ENCODE measurements around the gene MSRB2. TPM values are rescaled to one million over a fixed set of nuclear protein-coding genes. Genes with fewer than 3 reads are reported as not detected.
"Not testable (repeated sequence)": the region's sequence is repeated elsewhere in the genome, so short reads cannot be mapped to it uniquely, and the experiment has no call there.

The MSRB2 gene
- total RNA-seq, 1 experiment from 2014 or later: 9.6 TPM

GRCh38 chr10:23070092-23070912 is 25.1 kb upstream of the MSRB2 start:
- DNase-seq (ENCODE audit: low spot score); H3K4me1 Mint-ChIP-seq; CTCF ChIA-PET; H3K4me3 Mint-ChIP-seq; H3K27ac Mint-ChIP-seq; H3K9me3 Mint-ChIP-seq; H3K27me3 Mint-ChIP-seq (ENCODE audit: low read depth); ATAC-seq; H3K36me3 Mint-ChIP-seq: not testable (repeated sequence)
- POLR2A ChIA-PET: interaction anchor here (0.5 kb wide), 1 partner anchor 137 kb away, joined by 5 read pairs; no protein-coding TSS in a partner anchor

GRCh38 chr10:23070913-23071218 is 24.5 kb upstream of the MSRB2 start:
- no peak for TF ChIP-seq SMAD4 (CRISPR knock-in tag; IDR thresholded peaks at IDR 0.05)
- no peak for TF ChIP-seq GRHL2 (CRISPR knock-in tag; IDR thresholded peaks at IDR 0.05; ENCODE audit: insufficient replicate concordance, severe bottlenecking)
- TF ChIP-seq NR3C1 (CRISPR knock-in tag; conservative IDR thresholded peaks at IDR 0.05; ENCODE audit: low read depth): no peak
- TF ChIP-seq RORB (CRISPR knock-in tag; IDR thresholded peaks at IDR 0.05): no peak
- TF ChIP-seq FOXK1 (CRISPR knock-in tag; IDR thresholded peaks at IDR 0.05): no peak
- TF ChIP-seq ATF6 (CRISPR knock-in tag; IDR thresholded peaks at IDR 0.05): no peak
- no peak for TF ChIP-seq CREB1 (CRISPR knock-in tag; IDR thresholded peaks at IDR 0.05)
- no peak for TF ChIP-seq ZBTB21 (CRISPR knock-in tag; IDR thresholded peaks at IDR 0.05; ENCODE audit: borderline replicate concordance)
- POLR2A ChIA-PET: interaction anchor here (0.5 kb wide), 1 partner anchor 136 kb away, joined by 5 read pairs; no protein-coding TSS in a partner anchor
- ATAC-seq (no peak), DNase-seq (ENCODE audit: low spot score) (no peak)
- CTCF ChIA-PET: no interaction called here
- H3K27me3 Mint-ChIP-seq (ENCODE audit: low read depth): no peaks in the 10 kb centered on the region
- no peaks in the 10 kb centered on the region; the same call in 1 of the 2 replicates for H3K4me1 Mint-ChIP-seq
- H3K9me3 Mint-ChIP-seq: no peaks in the 10 kb centered on the region
- no peak overlapping the region for H3K27ac Mint-ChIP-seq
- no peak overlapping the region for H3K4me3 Mint-ChIP-seq
- H3K36me3 Mint-ChIP-seq: no peaks in the 10 kb centered on the region

- H3K27me3 Mint-ChIP-seq (ENCODE audit: low read depth); H3K9me3 Mint-ChIP-seq; H3K4me1 Mint-ChIP-seq; H3K36me3 Mint-ChIP-seq; H3K27ac Mint-ChIP-seq; DNase-seq (ENCODE audit: low spot score); CTCF ChIA-PET; H3K4me3 Mint-ChIP-seq; ATAC-seq; POLR2A ChIA-PET: not testable (repeated sequence)
Observed at GRCh38 chr10:23072593-23072992, 22.8 kb upstream of the MSRB2 start.

GRCh38 chr10:23073527-23073926 is 21.9 kb upstream of the MSRB2 start:
- Mint-ChIP-seq H3K27me3 (ENCODE audit: low read depth) (no peaks in the 10 kb centered on the region), H3K9me3 (no peaks in the 10 kb centered on the region), H3K4me1 (no peaks in the 10 kb centered on the region), H3K27ac (no peak overlapping the region), H3K4me3 (no peak overlapping the region), H3K36me3 (no peaks in the 10 kb centered on the region)
- ATAC-seq (no peak), DNase-seq (ENCODE audit: low spot score) (no peak)
- ChIA-PET POLR2A (no interaction called here), CTCF (no interaction called here)
- no peak for TF ChIP-seq E2F4 (CRISPR knock-in tag; IDR thresholded peaks at IDR 0.05; ENCODE audit: borderline replicate concordance, low read depth)
- no peak for TF ChIP-seq ZNF532 (CRISPR knock-in tag; IDR thresholded peaks at IDR 0.05; ENCODE audit: borderline replicate concordance)

Data from WTC11 (cell line).